AG09309 (cell line): ENCODE data around the gene IGF2R.

Experiments
- DNase-seq: peaks from one replicate; pipeline ENCODE4 v3.0.0-alpha.2; 2010; ENCODE audit warnings: low read depth
- H3K4me3 ChIP-seq: 2 replicates; pipeline ENCODE4 v1.5.1; 2011; ENCODE audit warnings: mild to moderate bottlenecking, low read depth, low read length, moderate library complexity; ENCODE audit not compliant: control insufficient read depth
- TF ChIP-seq, protein P1 (sequence below): IDR thresholded peaks from 2 replicates; pipeline ENCODE4 v1.5.1; 2011; ENCODE audit warnings: mild to moderate bottlenecking, low read depth, low read length, inconsistent platforms; ENCODE audit not compliant: insufficient read depth, control insufficient read depth; ENCODE audit errors: missing control alignments

The IGF2R gene

DNA sequence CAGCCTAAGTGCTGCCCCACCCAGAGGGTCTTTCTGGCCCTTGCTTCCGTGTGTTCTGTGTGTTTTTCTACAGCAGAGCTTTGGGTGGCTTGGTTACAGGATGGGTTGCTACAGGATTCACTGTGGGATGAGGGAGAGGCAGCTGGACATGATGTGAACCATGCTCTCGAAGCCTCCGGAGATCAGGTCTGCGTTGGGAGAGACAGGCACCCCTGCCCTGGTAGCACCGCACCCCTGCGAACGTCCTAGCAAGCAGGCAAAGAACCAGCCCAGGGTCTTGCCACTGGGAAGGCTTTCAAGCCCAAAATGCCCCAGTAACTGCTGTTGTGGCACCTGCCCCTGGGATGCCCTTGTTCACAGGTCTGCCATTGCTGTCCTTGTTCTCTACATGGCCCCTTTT is 66.4 kb downstream of the IGF2R start:
- H3K4me3 ChIP-seq = no peak overlapping the region
- no peak for DNase-seq
- TF ChIP-seq, protein P1, sequence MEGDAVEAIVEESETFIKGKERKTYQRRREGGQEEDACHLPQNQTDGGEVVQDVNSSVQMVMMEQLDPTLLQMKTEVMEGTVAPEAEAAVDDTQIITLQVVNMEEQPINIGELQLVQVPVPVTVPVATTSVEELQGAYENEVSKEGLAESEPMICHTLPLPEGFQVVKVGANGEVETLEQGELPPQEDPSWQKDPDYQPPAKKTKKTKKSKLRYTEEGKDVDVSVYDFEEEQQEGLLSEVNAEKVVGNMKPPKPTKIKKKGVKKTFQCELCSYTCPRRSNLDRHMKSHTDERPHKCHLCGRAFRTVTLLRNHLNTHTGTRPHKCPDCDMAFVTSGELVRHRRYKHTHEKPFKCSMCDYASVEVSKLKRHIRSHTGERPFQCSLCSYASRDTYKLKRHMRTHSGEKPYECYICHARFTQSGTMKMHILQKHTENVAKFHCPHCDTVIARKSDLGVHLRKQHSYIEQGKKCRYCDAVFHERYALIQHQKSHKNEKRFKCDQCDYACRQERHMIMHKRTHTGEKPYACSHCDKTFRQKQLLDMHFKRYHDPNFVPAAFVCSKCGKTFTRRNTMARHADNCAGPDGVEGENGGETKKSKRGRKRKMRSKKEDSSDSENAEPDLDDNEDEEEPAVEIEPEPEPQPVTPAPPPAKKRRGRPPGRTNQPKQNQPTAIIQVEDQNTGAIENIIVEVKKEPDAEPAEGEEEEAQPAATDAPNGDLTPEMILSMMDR = no peak

DNA sequence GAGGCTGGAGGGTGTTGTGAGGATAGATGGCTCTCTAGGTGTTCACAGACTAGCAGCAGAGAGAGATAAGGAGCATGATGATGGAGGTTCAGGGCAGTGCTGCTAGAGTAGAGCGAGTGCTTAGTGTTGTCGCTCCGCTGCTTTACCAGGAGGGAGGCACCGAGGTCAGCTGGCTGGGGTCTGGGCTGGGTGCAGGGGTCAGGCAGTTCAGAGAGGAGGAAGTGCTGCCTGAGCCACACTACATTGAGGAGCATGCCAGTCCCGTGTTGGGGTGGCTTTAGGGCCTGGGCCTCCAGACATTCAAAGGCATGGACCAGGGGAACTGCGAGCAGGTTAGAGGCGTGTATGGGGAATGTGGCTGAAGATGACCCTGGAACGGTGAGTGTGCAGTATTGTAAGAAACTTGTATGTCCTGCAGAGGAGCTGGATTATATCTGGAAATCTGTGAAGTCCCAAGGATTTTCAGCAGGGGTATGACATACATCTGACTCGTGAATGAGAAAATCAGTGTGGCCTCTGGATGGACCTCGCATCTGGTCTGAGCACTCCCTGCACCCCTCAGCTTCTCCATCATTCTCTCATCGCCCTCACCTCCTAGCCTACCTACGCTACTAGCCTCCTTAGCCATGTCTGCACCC is 66.9 kb downstream of the IGF2R start:
- TF ChIP-seq, protein P1 = no peak
- no peak for DNase-seq
- H3K4me3 ChIP-seq = no peak overlapping the region

DNA sequence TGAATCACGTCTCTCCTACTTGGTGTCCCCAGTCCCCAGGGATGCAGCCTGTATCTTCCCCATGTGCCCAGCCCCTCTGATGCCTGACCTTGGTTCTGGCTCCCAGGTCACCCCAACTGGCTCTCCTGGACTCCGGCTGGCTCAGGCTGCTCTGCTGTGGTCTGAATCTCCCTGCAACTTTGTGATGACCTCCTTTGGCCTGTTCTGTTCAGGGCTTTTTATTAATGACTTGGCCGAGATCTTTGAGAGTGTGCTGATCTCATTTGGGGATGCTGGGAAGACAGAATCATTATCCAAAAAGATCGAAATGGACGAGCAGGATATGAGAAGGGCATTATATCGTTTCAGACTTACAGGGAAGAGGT is 67.4 kb downstream of the IGF2R start:
- no peak overlapping the region for H3K4me3 ChIP-seq
- no peak for DNase-seq
- TF ChIP-seq, protein P1 = no peak

DNA sequence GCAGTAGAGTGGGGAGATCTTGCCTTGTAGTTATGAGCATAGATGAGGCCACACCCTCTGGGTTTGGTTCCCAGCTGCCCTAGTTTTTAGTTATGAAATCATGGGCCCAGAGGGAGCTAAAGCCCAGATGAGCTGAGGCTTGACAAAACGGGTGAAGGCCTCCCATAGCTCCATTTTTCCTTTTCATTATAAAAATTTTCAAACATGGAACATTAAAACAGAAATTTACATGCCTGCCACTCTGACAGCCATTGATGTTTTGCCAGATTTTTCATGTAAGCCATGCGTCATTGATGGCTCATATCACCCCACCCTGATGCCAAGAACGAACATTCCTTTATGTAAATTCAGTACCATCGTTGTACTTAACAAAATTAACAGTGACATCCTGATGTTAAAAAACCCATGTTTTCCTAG is 67.9 kb downstream of the IGF2R start:
- peak; percentile 59 for DNase-seq
- TF ChIP-seq, protein P1 = no peak
- H3K4me3 ChIP-seq = no peak overlapping the region

DNA sequence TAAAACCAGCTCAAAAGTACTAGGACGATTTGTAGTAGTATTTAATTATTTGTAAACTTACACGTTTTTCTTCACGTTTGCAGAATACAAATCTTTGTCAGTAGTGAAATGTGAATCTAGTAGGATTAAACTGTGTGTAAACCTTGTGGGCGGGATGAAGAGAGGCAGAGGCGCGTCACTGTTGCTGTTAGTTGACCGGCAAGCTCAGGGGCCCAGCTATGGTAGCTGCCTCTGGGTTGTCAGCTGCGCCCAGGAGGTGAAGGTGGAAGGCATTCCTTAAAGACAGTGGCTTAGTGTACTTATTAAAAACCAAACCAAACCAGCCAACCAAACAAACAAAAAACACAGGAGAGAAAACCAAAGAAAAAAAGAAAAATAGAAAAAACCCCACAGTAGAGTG is 69.6 kb downstream of the IGF2R start:
- TF ChIP-seq, protein P1 = no peak
- no peak for DNase-seq
- no peak overlapping the region for H3K4me3 ChIP-seq

DNA sequence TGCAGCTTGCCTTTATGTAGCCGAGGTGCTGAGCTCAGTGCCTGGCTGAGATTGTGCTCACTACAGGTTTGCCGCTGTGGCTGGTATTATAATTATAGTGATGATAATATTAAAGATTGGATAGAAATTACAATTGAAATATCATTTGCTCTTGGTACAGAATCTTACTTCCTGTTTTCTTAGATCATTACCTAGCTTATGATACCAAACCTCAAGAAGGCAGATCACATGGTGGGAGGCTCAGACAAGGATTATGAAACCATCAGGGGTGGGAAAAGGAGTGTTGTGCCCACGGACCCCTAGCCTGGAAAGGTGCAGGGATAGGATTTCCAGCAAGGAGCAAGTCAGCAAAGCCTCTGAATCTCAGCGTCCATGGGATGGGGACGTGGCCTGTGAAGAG is 70.6 kb downstream of the IGF2R start:
- DNase-seq = no peak
- TF ChIP-seq, protein P1 = no peak
- no peak overlapping the region for H3K4me3 ChIP-seq

DNA sequence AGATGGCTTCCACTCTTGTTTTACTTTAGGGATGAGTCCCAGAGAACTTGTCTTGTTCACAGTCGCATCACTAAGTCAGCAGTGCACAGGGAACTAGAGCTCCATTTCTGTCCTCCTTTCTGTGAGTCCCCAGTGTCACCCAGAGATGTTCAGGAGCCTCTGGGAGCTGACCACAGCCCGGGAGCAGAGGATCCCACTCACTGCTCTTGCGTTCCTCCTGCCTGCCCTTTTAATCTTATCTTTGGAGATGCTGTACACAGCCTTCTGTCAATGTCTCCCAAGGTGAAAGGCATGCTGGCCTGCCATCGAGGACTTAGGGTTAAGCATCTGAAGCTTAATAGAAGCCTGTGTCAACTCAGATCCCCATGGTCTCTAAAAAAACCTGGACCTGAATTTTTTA is 71.2 kb downstream of the IGF2R start:
- TF ChIP-seq, protein P1 = no peak
- no peak overlapping the region for H3K4me3 ChIP-seq
- DNase-seq = no peak
